Measurements from ENCODE around the gene TSPAN5. TPM values are rescaled to one million over a fixed set of nuclear protein-coding genes. Genes with fewer than 3 reads are reported as not detected.
"Not testable (repeated sequence)": the region's sequence is repeated elsewhere in the genome, so short reads cannot be mapped to it uniquely, and the experiment has no call there.

Gene TSPAN5
- total RNA-seq, 2 experiments from 2014 or later: 18.6 to 21.5 TPM

DNA sequence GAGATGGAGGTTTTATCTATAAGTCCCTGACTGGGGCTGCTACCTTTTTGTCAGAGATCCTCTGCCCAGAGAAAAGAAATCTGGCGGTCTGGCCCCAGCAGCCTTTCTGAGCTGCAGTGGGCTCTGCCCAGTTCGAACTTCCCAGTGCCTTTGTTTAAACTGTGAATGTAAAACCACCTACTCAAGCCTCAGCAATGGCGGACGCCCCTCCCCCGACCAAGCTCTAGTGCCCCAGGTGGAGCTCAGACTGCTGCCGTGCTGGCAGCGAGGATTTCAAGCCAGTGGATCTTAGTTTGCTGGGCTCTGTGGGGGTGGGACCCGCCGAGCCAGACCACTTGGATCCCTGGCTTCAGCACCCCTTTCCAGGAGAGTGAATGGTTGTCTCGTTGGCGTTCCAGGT is 121.8 kb downstream of the TSPAN5 start:
- ATAC-seq (no peak), DNase-seq (no peak)
- Mint-ChIP-seq H3K36me3 (ENCODE audit: low read depth) (peaks cover 20% of the 10 kb centered on the region), H3K27ac (no peak overlapping the region), H3K4me1 (ENCODE audit: low read depth) (peaks cover 3% of the 10 kb centered on the region), H3K27me3 (ENCODE audit: low read depth) (no peaks in the 10 kb centered on the region), H3K4me3 (no peak overlapping the region), H3K9me3 (ENCODE audit: insufficient read depth) (no peaks in the 10 kb centered on the region)
- ChIA-PET CTCF (no interaction called here), POLR2A (no interaction called here)

DNA sequence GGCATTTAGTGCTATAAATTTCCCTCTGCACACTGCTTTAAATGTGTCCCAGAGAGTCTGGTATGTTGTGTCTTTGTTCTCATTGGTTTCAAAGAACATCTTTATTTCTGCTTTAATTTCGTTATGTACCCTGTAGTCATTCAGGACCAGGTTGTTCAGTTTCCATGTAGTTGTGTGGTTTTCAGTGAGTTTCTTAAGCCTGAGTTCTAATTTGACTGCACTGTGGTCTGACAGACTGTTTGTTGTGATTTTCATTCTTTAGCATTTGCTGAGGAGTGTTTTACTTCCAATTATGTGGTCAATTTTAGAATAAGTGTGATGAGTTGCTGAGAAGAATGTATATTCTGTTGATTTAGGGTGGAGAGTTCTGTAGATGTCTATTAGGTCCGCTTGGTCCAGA is 124.3 kb downstream of the TSPAN5 start:
- DNase-seq; H3K9me3 Mint-ChIP-seq (ENCODE audit: insufficient read depth); H3K4me1 Mint-ChIP-seq (ENCODE audit: low read depth); H3K4me3 Mint-ChIP-seq; ATAC-seq; CTCF ChIA-PET; H3K27me3 Mint-ChIP-seq (ENCODE audit: low read depth); H3K27ac Mint-ChIP-seq: not testable (repeated sequence)
- POLR2A ChIA-PET: interaction anchor here (0.6 kb wide), 1 partner anchor 146 kb away, joined by 3 read pairs; no protein-coding TSS in a partner anchor
- peaks cover 20% of the 10 kb centered on the region for H3K36me3 Mint-ChIP-seq (ENCODE audit: low read depth)

DNA sequence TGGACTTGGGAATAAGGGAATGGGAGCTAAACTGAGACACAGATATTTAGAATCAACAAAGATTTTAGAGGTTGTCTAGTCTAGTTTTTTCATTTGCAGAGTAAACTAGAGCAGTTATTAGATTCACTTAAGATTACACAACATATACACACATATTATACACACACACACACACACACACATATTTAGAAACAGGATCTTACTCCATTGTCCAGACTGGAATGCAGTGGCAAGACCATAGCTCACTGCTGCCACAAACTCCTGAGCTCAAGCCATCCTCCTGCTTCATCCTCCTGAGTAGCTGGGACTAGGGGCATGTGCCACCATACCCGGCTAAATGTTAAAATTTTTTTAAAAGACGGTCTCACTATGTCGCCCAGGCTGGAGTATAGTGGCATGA is 127.8 kb downstream of the TSPAN5 start:
- no peak for ATAC-seq
- Mint-ChIP-seq H3K27me3 (ENCODE audit: low read depth) (no peaks in the 10 kb centered on the region), H3K36me3 (ENCODE audit: low read depth) (peaks cover 7% of the 10 kb centered on the region), H3K4me1 (ENCODE audit: low read depth) (peaks cover 14% of the 10 kb centered on the region), H3K27ac (no peak overlapping the region), H3K4me3 (no peak overlapping the region), H3K9me3 (ENCODE audit: insufficient read depth) (no peaks in the 10 kb centered on the region)
- ChIA-PET POLR2A (no interaction called here), CTCF (interaction anchor here (0.6 to 1.5 kb wide), 2 partner anchors 105 to 109 kb away, joined by 3 read pairs; no protein-coding TSS in a partner anchor)
- no peak for DNase-seq

DNA sequence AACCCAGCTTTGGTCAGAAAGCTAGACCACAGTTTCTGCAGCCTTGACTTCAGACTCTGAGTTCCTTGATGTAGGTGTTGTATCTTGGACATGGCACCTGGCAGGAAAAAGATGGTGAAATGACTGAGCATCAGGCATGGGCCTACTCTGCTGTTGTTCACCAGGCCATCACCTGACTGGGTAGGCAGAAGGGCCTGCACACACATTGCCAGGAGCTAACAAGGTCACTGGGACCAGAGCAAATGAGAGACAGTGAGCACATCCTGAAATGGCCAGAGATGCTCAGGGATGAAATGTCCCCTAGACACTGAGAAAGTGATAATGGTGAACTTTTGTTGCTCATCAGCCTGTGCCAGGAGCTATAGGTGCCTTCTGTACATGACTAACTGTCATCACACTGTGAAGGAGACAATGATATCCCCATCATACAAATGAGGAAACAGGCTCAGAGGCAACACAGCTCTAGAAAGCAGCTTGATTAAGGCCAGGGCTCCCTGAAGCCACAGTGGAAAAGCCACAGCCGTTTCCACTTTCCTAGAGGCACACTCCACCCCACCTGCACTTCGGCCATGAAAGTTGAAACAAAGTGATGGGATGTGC is 128.3 kb downstream of the TSPAN5 start:
- no peak overlapping the region for H3K27ac Mint-ChIP-seq
- peaks cover 14% of the 10 kb centered on the region for H3K4me1 Mint-ChIP-seq (ENCODE audit: low read depth)
- no peak for DNase-seq
- peaks cover 7% of the 10 kb centered on the region for H3K36me3 Mint-ChIP-seq (ENCODE audit: low read depth)
- no peak overlapping the region for H3K4me3 Mint-ChIP-seq
- H3K9me3 Mint-ChIP-seq (ENCODE audit: insufficient read depth): no peaks in the 10 kb centered on the region
- POLR2A ChIA-PET: no interaction called here
- no peak for ATAC-seq
- CTCF ChIA-PET: interaction anchor here (1.5 kb wide), 1 partner anchor 105 kb away, joined by 3 read pairs; no protein-coding TSS in a partner anchor
- H3K27me3 Mint-ChIP-seq (ENCODE audit: low read depth): no peaks in the 10 kb centered on the region

DNA sequence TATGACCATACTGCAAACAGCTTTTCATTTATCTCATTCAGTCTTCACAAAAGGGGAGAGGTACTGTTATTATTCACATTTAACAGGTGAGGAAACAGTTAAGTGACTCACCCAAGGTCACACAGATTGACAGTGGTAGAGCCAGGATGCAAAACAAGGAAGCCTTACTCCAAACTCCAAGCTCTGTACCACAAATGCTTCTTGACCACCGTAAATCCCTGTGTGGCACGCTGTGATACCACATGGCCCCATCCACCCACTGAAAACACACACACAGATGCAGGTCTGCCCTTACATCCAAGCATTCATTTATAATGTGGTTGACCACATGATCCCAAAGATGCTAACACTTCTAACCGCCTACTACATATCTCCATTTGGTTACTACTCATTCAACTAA is 129.5 kb downstream of the TSPAN5 start:
- H3K9me3 Mint-ChIP-seq (ENCODE audit: insufficient read depth): no peaks in the 10 kb centered on the region
- ATAC-seq (no peak), DNase-seq (no peak)
- CTCF ChIA-PET: no interaction called here
- H3K27ac Mint-ChIP-seq: no peak overlapping the region
- POLR2A ChIA-PET: no interaction called here
- peaks cover 11% of the 10 kb centered on the region for H3K4me1 Mint-ChIP-seq (ENCODE audit: low read depth)
- no peak overlapping the region for H3K4me3 Mint-ChIP-seq
- H3K36me3 Mint-ChIP-seq (ENCODE audit: low read depth): peaks cover 4% of the 10 kb centered on the region
- H3K27me3 Mint-ChIP-seq (ENCODE audit: low read depth): no peaks in the 10 kb centered on the region

DNA sequence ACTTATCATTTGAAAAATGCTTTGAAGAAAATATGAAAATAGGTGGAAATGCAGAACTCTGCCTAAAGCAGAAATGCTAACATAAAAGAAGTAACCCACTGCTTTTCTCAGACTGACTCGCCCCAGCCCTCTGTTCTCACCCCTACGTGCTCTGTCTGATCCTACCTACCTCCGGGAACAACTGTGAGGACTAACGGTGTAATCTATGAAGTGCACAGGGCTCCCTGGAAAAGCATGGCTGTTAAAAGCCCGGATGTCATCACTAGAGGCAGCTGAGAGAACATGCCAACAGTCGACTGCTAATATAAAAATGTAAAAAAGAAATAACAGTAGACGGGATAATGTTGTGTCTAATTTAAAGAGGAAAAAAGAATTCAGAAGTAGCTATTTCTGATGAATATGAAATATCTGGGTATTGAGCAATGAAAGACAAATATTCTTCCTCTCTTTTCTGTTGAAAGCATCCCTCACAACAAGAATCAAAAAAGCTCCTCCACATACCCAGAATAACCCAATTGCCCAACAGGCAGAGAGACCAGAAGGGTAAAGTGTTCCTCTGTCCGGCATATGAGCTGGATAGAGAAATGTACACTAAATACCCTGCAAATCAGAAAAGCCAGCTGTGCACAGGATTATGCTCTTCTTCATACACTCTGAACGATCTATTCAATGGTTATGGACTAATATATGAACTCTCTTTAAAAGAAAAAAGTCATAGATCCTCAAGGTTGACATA is 130.7 kb downstream of the TSPAN5 start:
- peaks cover 2% of the 10 kb centered on the region for H3K36me3 Mint-ChIP-seq (ENCODE audit: low read depth)
- H3K27me3 Mint-ChIP-seq (ENCODE audit: low read depth): no peaks in the 10 kb centered on the region
- ChIA-PET CTCF (interaction anchor here (1.3 kb wide), 1 partner anchor 60 kb away, joined by 4 read pairs; no protein-coding TSS in a partner anchor), POLR2A (interaction anchor here (0.6 kb wide), 1 partner anchor 552 kb away, joined by 3 read pairs; no protein-coding TSS in a partner anchor)
- DNase-seq (no peak), ATAC-seq (no peak)
- H3K4me3 Mint-ChIP-seq: no peak overlapping the region
- H3K9me3 Mint-ChIP-seq (ENCODE audit: insufficient read depth): no peaks in the 10 kb centered on the region
- no peak overlapping the region for H3K27ac Mint-ChIP-seq
- H3K4me1 Mint-ChIP-seq (ENCODE audit: low read depth): peaks cover 12% of the 10 kb centered on the region

DNA sequence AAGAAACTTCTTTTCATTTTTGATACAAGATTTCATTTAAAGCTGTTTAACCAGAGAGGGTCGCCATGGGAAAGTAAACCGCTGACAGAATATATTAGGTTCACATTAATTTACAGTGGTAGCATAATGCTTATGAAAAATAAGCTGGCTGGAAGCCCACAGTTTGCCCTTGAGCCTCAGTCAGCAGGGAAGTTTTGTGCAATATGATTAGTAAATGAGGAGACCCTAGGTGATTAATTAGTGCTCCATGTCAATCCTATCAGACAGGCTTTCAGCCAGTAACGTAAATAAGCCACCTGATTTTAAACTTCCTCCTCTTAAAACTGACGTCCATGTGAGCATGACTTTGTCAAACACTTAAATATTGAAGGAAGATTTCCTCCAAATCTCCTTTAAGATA is 134.2 kb downstream of the TSPAN5 start:
- Mint-ChIP-seq H3K4me1 (ENCODE audit: low read depth) (peaks cover 22% of the 10 kb centered on the region), H3K27me3 (ENCODE audit: low read depth) (no peaks in the 10 kb centered on the region), H3K9me3 (ENCODE audit: insufficient read depth) (no peaks in the 10 kb centered on the region), H3K4me3 (no peak overlapping the region), H3K27ac (no peak overlapping the region), H3K36me3 (ENCODE audit: low read depth) (no peaks in the 10 kb centered on the region)
- CTCF ChIA-PET: no interaction called here
- POLR2A ChIA-PET: no interaction called here
- no peak for ATAC-seq
- no peak for DNase-seq

DNA sequence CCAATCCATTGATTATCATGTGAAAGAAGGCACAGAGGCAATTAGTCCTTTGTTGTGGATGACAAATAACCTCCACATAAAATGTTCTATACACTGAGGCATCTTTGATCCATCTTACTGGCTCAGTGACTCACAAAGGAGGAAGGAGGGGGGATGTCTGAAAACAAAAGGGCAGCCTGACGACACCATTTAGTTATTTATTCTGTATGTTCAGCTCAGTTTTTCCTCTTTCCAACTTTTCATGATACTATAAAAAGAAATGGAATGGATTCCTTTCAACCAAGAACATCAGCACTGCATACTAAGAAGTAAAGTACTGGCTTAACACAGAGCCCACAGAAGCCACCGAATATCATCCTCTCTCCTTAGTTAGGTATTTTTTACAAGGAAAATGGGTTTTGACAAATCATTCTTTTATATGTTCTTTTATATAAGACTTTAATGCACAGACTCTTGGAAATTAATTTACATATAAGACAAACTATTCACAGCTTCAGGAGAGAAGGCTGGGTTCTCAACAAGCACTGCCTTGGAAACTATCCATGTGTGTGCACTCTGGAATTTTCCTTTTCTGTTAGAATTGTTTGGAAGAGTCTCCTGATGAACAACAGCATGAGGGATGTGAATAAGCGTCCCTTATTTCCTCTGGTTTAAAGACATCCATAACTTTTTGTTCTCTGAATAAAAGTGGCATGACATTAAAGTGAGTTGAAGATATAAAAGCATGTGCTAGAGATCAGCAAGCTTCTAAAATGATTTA is 135.6 kb downstream of the TSPAN5 start:
- Mint-ChIP-seq H3K4me3 (no peak overlapping the region), H3K4me1 (ENCODE audit: low read depth) (peaks cover 24% of the 10 kb centered on the region), H3K27me3 (ENCODE audit: low read depth) (no peaks in the 10 kb centered on the region), H3K36me3 (ENCODE audit: low read depth) (no peaks in the 10 kb centered on the region), H3K9me3 (ENCODE audit: insufficient read depth) (no peaks in the 10 kb centered on the region), H3K27ac (no peak overlapping the region)
- ATAC-seq (no peak), DNase-seq (no peak)
- ChIA-PET POLR2A (interaction anchor here (0.6 kb wide), 1 partner anchor 13 kb away, joined by 3 read pairs; no protein-coding TSS in a partner anchor), CTCF (interaction anchor here (1.2 kb wide), 1 partner anchor 16 kb away, joined by 4 read pairs; no protein-coding TSS in a partner anchor)

DNA sequence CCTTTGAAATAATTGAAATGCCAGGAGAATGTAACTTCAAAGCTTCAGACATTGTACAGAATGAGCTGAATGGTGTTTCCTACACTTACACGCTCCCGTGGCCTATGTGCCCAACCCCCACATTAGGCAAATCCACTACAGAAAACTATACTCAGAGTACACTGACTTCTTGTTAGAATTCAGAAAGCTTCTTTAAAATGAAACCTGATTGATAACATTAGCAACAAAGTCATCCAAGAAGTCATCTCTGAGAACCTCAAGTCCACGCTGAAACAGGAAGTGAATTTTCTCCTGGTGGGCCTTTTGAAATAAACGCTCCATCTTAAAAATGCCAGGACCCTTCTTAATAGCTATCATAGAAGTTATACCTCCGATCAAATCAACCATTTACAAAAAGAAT is 136.3 kb downstream of the TSPAN5 start:
- H3K36me3 Mint-ChIP-seq (ENCODE audit: low read depth): peaks cover 3% of the 10 kb centered on the region
- H3K27ac Mint-ChIP-seq: no peak overlapping the region
- ATAC-seq: no peak
- H3K9me3 Mint-ChIP-seq (ENCODE audit: insufficient read depth): peaks cover 2% of the 10 kb centered on the region
- peaks cover 24% of the 10 kb centered on the region for H3K4me1 Mint-ChIP-seq (ENCODE audit: low read depth)
- H3K27me3 Mint-ChIP-seq (ENCODE audit: low read depth): no peaks in the 10 kb centered on the region
- POLR2A ChIA-PET: no interaction called here
- H3K4me3 Mint-ChIP-seq: no peak overlapping the region
- CTCF ChIA-PET: interaction anchor here (1.2 kb wide), 1 partner anchor 17 kb away, joined by 4 read pairs; no protein-coding TSS in a partner anchor
- DNase-seq: no peak

DNA sequence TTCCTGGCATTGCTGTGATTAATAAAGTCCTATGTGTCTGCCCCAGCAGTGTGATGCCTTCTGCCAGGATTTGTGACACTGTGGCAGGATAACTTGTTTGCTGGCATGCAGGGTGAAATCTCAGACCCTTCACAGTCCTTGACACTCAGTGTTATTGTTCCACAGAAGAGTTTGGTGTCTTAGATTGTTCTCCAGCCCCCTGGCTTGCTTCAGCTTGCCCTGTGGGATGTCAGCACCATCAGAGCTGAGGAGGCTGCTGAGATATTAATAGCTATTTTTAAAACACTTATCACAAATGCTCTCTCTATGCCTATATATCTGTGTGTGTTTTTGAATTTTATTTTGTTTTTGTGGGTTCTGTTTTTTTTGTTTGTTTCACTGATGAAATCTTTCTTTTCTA is 136.9 kb downstream of the TSPAN5 start:
- Mint-ChIP-seq H3K36me3 (ENCODE audit: low read depth) (peaks cover 8% of the 10 kb centered on the region), H3K27ac (no peak overlapping the region), H3K4me3 (no peak overlapping the region), H3K9me3 (ENCODE audit: insufficient read depth) (peaks cover 3% of the 10 kb centered on the region), H3K27me3 (ENCODE audit: low read depth) (no peaks in the 10 kb centered on the region), H3K4me1 (ENCODE audit: low read depth) (peaks cover 26% of the 10 kb centered on the region)
- ATAC-seq: no peak
- POLR2A ChIA-PET: no interaction called here
- no peak for DNase-seq
- CTCF ChIA-PET: no interaction called here

DNA sequence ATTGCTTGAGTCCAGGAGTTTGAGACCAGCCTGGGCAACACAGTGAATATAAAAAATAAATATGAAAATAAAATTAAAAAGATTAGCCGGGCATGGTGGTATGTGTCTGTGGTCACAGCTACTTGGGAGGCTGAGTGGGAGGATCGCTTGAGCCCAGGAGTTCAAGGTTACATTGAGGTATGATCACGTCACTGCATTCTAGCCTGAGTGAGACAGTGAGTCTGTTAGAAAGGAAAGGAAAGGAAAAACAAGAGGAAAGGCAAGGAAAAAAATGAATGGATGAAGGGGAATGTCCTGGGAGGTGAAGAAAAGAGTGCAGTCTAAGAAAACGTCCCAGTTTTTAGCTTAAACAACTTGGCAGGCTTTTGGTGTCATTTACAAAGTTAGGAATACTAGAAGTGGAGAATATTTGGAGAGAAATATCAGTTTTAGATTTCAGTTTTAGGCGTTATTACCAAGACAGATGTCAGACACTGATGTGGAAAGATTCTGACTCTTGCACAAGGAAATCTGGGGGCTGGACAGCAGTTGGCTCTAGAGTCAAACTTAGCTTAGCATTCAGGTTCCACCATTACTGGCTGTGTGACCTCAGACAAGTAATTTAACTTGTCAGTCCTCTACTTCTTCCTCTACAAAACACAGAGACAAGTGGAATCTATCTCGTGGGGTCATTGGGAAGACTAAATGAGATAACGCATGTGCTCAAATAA is 139.0 kb downstream of the TSPAN5 start:
- POLR2A ChIA-PET: no interaction called here
- CTCF ChIA-PET: interaction anchor here (1.4 to 2.1 kb wide), 3 partner anchors 10 to 52 kb away, joined by 3 to 4 read pairs (median 4); no protein-coding TSS in a partner anchor
- Mint-ChIP-seq H3K27ac (no peak overlapping the region), H3K27me3 (ENCODE audit: low read depth) (no peaks in the 10 kb centered on the region), H3K36me3 (ENCODE audit: low read depth) (peaks cover 10% of the 10 kb centered on the region), H3K4me3 (no peak overlapping the region), H3K4me1 (ENCODE audit: low read depth) (peaks cover 45% of the 10 kb centered on the region), H3K9me3 (ENCODE audit: insufficient read depth) (peaks cover 3% of the 10 kb centered on the region)
- DNase-seq (no peak), ATAC-seq (no peak)
